Adrenal gland (tissue), 12 donors: Measurements from ENCODE around the gene ACTR2. TPM values are rescaled to one million over a fixed set of nuclear protein-coding genes. Genes with fewer than 3 reads are reported as not detected.

ENCODE experiments used
- DNase-seq, 7 donors: peaks; one replicate each; pipeline ENCODE4 v3.0.0-alpha.2; 2019 to 2020
- H3K27ac ChIP-seq, 5 donors: fragments of 200-600 bp; sonication (generic) in 4 of 5; 1 replicate in 3 of 5; 2 replicates in 2 of 5; pipeline versions ENCODE4 v1.5.1 to v1.8.0; 2016 to 2020; ENCODE audit warnings: mild to moderate bottlenecking in 1 of 5
- H3K27me3 ChIP-seq: fragments of 200-600 bp; 2 replicates; pipeline ENCODE4 v1.8.0; 2021
- H3K36me3 ChIP-seq, 2 donors: fragments of 200-600 bp; replicated peaks in 1 of 2; 1 replicate in 1 of 2; 2 replicates in 1 of 2; pipeline versions ENCODE4 v1.5.1 to v1.8.0; 2018 to 2022
- H3K4me1 ChIP-seq, 2 donors: fragments of 200-600 bp; replicated peaks in 1 of 2; 1 replicate in 1 of 2; 2 replicates in 1 of 2; pipeline versions ENCODE4 v1.5.1 to v1.8.0; 2018 to 2021
- H3K4me3 ChIP-seq, 4 donors: fragments of 200-600 bp; sonication (generic) in 3 of 4; one replicate each; pipeline ENCODE4 v1.5.1; 2016 to 2018
- H3K9me3 ChIP-seq, 3 donors: fragments of 200-600 bp; sonication (generic) in 1 of 3; replicated peaks in 1 of 3; 1 replicate in 2 of 3; 2 replicates in 1 of 3; pipeline versions ENCODE4 v1.5.1 to v1.8.0; 2016 to 2021
- POLR2A ChIP-seq, 2 donors: fragments of 450-650 bp; IDR thresholded peaks; one replicate each; pipeline ENCODE4 v1.6.1; 2017; ENCODE audit warnings: antibody characterized with exemption in 2 of 2, mild to moderate bottlenecking in 2 of 2, moderate library complexity in 1 of 2
- WGBS, 4 donors: extraction: QIAGEN DNeasy Blood & Tissue Kit in 2 of 4; methylation state at CpG; one replicate each; pipeline versions ENCODE4 v1.1.5 to v1.1.7; 2013 to 2017; 5-methylcytosine and 5-hydroxymethylcytosine counted together
- intact Hi-C, 2 donors: fragments of 100-400 bp; cut with DNase I; formaldehyde crosslinking; loops; one replicate each; pipeline versions ENCODE4 v1.14.1 to v1.15.0; 2022 to 2023
- polyA plus RNA-seq, 3 donors: library from polyadenylated mRNA; stranded (reverse); fragments of 200-250 nt in 2 of 3; fragments of 350-450 nt in 1 of 3; fragmentation: Illumina TruSeq in 1 of 3; extraction: RNeasy Lipid Tissue Mini Kit (QIAGEN cat#74804) in 1 of 3; gene quantifications; one replicate each; pipeline ENCODE4 v1.2.3, GENCODE V29; 2013 to 2014
- total RNA-seq, 9 donors: library from RNA; depleted of rRNA in 4 of 9; stranded (reverse); fragments of >200 nt in 4 of 9; fragments of 120-200 nt in 1 of 9; fragmentation: NEBNext Ultra II Directional in 1 of 9; extraction: Animal tissue kit (Norgen Biotek cat#: 25700) in 1 of 9; gene quantifications; one replicate each; pipeline versions ENCODE4 v1.1.0 to v1.2.4, GENCODE V29; 2013 to 2023
- TF ChIP-seq, protein P1 (sequence below), 6 experiments: fragments of 450-650 bp in 4 of 6; fragments of 200-600 bp in 2 of 6; sonication (generic) in 1 of 6; IDR thresholded peaks; 1 replicate in 5 of 6; 2 replicates in 1 of 6; pipeline versions ENCODE4 v1.5.1 to v1.8.0; 2016 to 2021; ENCODE audit warnings: antibody characterized with exemption in 6 of 6, mild to moderate bottlenecking in 2 of 6, moderate library complexity in 1 of 6
- donor health status: healthy with polysubstance abuse.
- donor health status: Bipolar disorder and iron deficiency.
- donor health status: DM: yes; HTN: yes; CAD: no.
- donor health status: DM: no; HTN: no; CAD: no.
- donor health status: DM: no; HTN: no; CAD: no.
- donor health status: DM: yes; HTN: yes; CAD: no.

The ACTR2 gene
- total and polyA plus RNA-seq, 12 donors = 29.9 to 186 (median 73.5) TPM

GRCh38 chr2:65227020-65227455, 593 bp upstream of the ACTR2 start:
- 1 to 3% (median 1%) methylated on average over 9 to 13 of the region's 13 CpGs for WGBS, 4 donors
- H3K27ac ChIP-seq = peak overlapping the region; percentile 3 to 99 (median 97)
- peak overlapping the region; percentile 19 to 89 (median 48) for H3K4me3 ChIP-seq
- DNase-seq = peak in 5 of 7 donors; percentile 15 to 70 (median 33)
- H3K27me3 ChIP-seq = no peaks in the 10 kb centered on the region
- no peaks in the 10 kb centered on the region for H3K36me3 ChIP-seq
- no peaks in the 10 kb centered on the region for H3K9me3 ChIP-seq
- H3K4me1 ChIP-seq = peaks cover 9 to 43% of the 10 kb centered on the region in 2 donors
- TF ChIP-seq, protein P1, sequence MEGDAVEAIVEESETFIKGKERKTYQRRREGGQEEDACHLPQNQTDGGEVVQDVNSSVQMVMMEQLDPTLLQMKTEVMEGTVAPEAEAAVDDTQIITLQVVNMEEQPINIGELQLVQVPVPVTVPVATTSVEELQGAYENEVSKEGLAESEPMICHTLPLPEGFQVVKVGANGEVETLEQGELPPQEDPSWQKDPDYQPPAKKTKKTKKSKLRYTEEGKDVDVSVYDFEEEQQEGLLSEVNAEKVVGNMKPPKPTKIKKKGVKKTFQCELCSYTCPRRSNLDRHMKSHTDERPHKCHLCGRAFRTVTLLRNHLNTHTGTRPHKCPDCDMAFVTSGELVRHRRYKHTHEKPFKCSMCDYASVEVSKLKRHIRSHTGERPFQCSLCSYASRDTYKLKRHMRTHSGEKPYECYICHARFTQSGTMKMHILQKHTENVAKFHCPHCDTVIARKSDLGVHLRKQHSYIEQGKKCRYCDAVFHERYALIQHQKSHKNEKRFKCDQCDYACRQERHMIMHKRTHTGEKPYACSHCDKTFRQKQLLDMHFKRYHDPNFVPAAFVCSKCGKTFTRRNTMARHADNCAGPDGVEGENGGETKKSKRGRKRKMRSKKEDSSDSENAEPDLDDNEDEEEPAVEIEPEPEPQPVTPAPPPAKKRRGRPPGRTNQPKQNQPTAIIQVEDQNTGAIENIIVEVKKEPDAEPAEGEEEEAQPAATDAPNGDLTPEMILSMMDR (IDR thresholded peaks at IDR 0.05) = no peak
- TF ChIP-seq POLR2A (IDR thresholded peaks at IDR 0.05) = no peak
- intact Hi-C loops = no loop called here

DNA sequence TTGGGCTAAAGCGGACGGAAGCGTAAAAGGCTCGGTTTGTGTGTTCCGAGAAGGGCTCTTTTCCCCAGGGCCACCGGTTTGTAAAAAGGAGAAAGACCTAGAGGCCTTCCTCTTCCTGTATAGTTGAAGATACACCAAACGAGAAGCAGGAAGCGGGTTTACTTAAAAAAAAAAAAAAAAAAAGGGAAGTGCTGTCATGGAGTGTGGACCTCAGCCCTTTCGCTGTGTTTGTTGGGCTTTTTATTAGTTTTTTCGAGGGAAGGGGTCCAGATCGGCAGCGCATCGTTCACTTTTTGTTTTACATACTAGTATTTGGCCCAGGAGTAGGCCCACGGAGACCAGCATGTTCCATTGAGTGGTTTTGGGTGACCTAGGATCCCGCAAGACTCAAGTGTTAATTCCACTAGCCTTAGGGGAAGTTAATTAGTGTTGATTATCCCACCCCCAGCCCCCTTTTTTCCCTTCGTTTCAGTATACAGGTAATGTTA, 676 bp downstream of the ACTR2 start:
- no peaks in the 10 kb centered on the region for H3K9me3 ChIP-seq
- H3K36me3 ChIP-seq = no peaks in the 10 kb centered on the region
- peak overlapping the region; percentile 82 to 99 (median 97) for H3K27ac ChIP-seq
- H3K27me3 ChIP-seq = no peaks in the 10 kb centered on the region
- 1 to 2% (median 1%) methylated on average over 15 to 16 of the region's 16 CpGs for whole genome bisulfite sequencing, 4 donors
- H3K4me3 ChIP-seq = peak overlapping the region; percentile 41 to 89 (median 63)
- TF ChIP-seq, protein P1 (IDR thresholded peaks at IDR 0.05) = no peak
- no peak for TF ChIP-seq POLR2A (IDR thresholded peaks at IDR 0.05)
- intact Hi-C loops = no loop called here
- H3K4me1 ChIP-seq = peaks cover 9 to 55% of the 10 kb centered on the region in 2 donors
- peak in 2 of 7 donors; percentile 21 to 43 for DNase-seq

- no peak overlapping the region for H3K4me3 ChIP-seq
- 68 to 93% (median 77%) methylated on average over 1 of the region's 1 CpG for WGBS, 4 donors
- intact Hi-C loops = no loop called here
- no peaks in the 10 kb centered on the region for H3K27me3 ChIP-seq
- no peaks in the 10 kb centered on the region for H3K9me3 ChIP-seq
- no peaks in the 10 kb centered on the region for H3K36me3 ChIP-seq
- H3K27ac ChIP-seq = no peak overlapping the region
- no peak for TF ChIP-seq POLR2A (IDR thresholded peaks at IDR 0.05)
- TF ChIP-seq, protein P1 (IDR thresholded peaks at IDR 0.05) = no peak
- DNase-seq = no peak
- H3K4me1 ChIP-seq = peaks cover 9 to 78% of the 10 kb centered on the region in 2 donors
Measured at GRCh38 chr2:65231121-65231520, 3.5 kb downstream of the ACTR2 start.

DNA sequence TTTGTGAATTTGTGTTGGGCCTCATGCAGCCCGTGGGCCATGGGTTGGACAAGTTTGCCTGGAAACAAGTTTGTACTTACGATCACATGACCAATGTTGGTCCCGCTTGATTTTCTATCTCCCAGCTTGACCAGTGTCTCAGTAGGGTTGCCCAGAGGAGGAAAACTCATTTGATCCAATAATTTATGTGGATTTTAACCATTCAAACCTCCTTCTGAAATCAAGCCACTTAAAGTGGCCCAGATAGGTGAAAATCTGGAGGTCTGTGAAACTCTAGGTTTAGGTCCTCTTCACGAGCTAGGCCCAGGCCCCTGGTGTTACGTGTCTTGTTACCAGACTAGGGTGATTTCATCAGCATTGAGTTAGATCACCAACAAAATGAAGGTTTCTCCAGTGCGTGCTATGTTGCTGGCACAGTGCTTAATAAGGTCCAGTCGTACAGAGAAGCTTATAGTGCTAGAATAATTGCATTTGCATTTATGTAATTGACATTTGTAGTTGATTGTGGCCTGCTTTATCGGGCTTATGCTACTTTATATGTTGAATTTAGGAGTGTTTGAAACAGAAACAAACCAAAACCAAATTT, 4.4 kb downstream of the ACTR2 start:
- intact Hi-C loops = no loop called here
- Histone ChIP-seq H3K9me3 (no peaks in the 10 kb centered on the region), H3K36me3 (no peaks in the 10 kb centered on the region)

More for the DNA sequence above, 4.4 kb downstream of the ACTR2 start:
- TF ChIP-seq, protein P1 (IDR thresholded peaks at IDR 0.05) = no peak
- TF ChIP-seq POLR2A (IDR thresholded peaks at IDR 0.05) = no peak
- no peak for DNase-seq
- H3K27me3 ChIP-seq = no peaks in the 10 kb centered on the region
- WGBS, 4 donors = 77 to 86% (median 82%) methylated on average over 8 of the region's 8 CpGs
- H3K4me3 ChIP-seq = no peak overlapping the region
- H3K4me1 ChIP-seq = peaks cover 9 to 69% of the 10 kb centered on the region in 2 donors
- H3K27ac ChIP-seq = peak overlapping the region in 3 of 5 donors; percentile 9 to 36 (median 14)
